Thymus (tissue), 11 donors: ENCODE data around the gene OAT. TPM values are rescaled to one million over a fixed set of nuclear protein-coding genes. Genes with fewer than 3 reads are reported as not detected.

Experiments used
- DNase-seq, 9 donors: peaks; one replicate each; pipeline ENCODE4 v3.0.0-alpha.2; 2013; ENCODE audit warnings: low spot score in 9 of 9, low read depth in 6 of 9, missing footprints in 1 of 9
- H3K27ac ChIP-seq, 2 donors: one replicate each; pipeline ENCODE4 v1.5.1; 2013; ENCODE audit warnings: control low read depth in 1 of 2, low read depth in 1 of 2, low read length in 1 of 2, mild to moderate bottlenecking in 1 of 2, moderate library complexity in 1 of 2
- H3K27me3 ChIP-seq, 2 donors: one replicate each; pipeline ENCODE4 v1.5.1; 2013; ENCODE audit warnings: low read length in 1 of 2; ENCODE audit not compliant: control insufficient read depth in 2 of 2, insufficient read depth in 1 of 2
- H3K36me3 ChIP-seq, 2 donors: one replicate each; pipeline ENCODE4 v1.5.1; 2013; ENCODE audit warnings: low read length in 1 of 2, mild to moderate bottlenecking in 1 of 2, moderate library complexity in 1 of 2; ENCODE audit not compliant: control insufficient read depth in 2 of 2, insufficient read depth in 2 of 2
- H3K4me1 ChIP-seq, 2 donors: one replicate each; pipeline ENCODE4 v1.5.1; 2013; ENCODE audit warnings: low read length in 2 of 2; ENCODE audit not compliant: control insufficient read depth in 2 of 2, insufficient read depth in 2 of 2
- H3K4me3 ChIP-seq, 2 donors: one replicate each; pipeline ENCODE4 v1.5.1; 2013; ENCODE audit warnings: low read length in 2 of 2, control low read depth in 1 of 2, mild to moderate bottlenecking in 1 of 2
- H3K9me3 ChIP-seq, 2 donors: one replicate each; pipeline ENCODE4 v1.5.1; 2013; ENCODE audit warnings: low read length in 1 of 2, mild to moderate bottlenecking in 1 of 2; ENCODE audit not compliant: control insufficient read depth in 2 of 2, insufficient read depth in 1 of 2
- WGBS: extraction: QIAGEN DNeasy Blood & Tissue Kit; methylation state at CpG from one replicate; pipeline ENCODE4 v1.1.7; 2013; 5-methylcytosine and 5-hydroxymethylcytosine counted together
- polyA plus RNA-seq: library from polyadenylated mRNA; stranded (reverse); fragments of 200-250 nt; gene quantifications from one replicate; pipeline ENCODE4 v1.2.3, GENCODE V29; 2013
- total RNA-seq: library from RNA; stranded (reverse); fragments of 120-200 nt; gene quantifications from one replicate; pipeline ENCODE4 v1.2.4, GENCODE V29; 2013
- donor health status: healthy.

OAT gene
- total and polyA plus RNA-seq, 2 donors = 41.4 to 50.9 TPM

DNA sequence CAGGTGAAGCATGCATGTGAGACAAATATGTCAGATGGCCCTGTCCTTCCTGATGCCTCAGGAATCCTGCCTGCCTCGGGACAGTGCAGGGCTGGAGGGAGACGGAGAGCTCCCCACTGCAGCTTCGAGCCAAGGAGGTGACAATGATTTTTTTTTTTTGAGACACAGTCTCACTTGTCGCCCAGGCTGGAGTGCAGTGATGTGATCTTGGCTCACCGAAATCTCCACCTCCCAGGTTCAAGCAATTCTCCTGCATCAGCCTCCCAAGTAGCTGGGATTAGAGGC is 68.8 kb downstream of the OAT start:
- Histone ChIP-seq H3K27ac (no peak overlapping the region), H3K4me1 (peaks cover 1 to 7% of the 10 kb centered on the region in 2 donors), H3K27me3 (no peaks in the 10 kb centered on the region), H3K4me3 (no peak overlapping the region), H3K36me3 (no peaks in the 10 kb centered on the region), H3K9me3 (peaks cover 1 to 4% of the 10 kb centered on the region in 2 donors)
- WGBS = 94% methylated on average over 5 of the region's 5 CpGs
- DNase-seq = no peak

DNA sequence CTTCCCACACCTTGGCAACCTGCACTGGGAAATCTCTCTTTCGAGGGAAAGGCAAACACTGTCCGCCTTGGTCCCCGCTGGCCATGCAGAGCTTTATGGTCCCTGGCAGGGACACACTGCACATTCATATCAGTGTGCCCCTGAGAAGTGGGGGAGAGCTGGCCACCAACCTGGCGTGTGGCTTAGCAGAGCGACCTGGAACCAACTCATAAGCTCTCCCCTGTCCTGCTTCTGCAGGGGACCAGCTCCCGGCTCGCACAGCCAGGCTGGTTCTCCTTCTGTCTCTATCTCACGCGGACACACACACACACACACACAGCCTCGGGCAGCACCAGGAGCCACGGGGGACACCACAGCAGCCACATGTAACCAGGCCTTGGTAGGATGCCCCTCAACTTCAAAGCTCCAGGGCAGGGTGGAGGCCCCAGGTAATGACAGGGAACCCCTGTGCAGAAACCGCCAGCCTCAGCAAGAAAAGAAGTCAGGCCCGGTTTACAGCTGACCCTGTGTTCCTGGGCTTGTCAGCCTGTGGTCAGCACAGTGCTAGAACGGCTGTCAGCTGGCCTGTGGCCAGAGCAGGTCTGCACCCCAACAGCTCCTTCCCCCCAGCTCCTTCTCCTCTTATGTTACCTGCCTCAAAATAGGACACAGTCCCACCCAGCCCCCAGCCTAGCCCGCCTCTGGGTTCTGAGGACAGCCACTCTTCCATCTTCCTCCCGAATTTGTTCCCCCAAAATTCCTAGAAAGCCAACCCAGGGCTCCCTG is 69.3 kb downstream of the OAT start:
- WGBS = 95% methylated on average over 16 of the region's 16 CpGs
- Histone ChIP-seq H3K4me1 (peaks cover 0 to 1% of the 10 kb centered on the region in 2 donors), H3K9me3 (peaks cover 0 to 1% of the 10 kb centered on the region in 2 donors), H3K4me3 (no peak overlapping the region), H3K27ac (no peak overlapping the region), H3K27me3 (no peaks in the 10 kb centered on the region), H3K36me3 (no peaks in the 10 kb centered on the region)
- DNase-seq = no peak

DNA sequence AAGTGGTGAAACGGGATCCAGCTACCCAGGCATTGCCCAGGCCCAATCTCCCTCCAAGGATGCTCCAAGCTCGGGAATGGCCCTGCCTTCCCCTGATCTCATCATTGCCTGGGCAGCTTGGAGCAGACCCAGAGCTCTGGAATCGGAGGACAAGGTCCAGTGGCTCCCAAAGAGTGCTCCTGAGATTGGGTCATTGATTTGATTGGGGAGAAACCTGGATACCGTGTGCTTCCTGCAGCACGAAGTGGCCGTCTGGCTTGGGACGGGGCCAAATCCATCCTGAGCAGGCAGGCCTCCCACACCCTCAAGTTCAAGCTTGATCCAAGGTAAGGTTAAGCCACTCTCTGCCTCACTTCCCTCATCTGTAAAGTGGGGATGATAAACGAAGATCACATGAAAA is 69.9 kb downstream of the OAT start:
- H3K9me3 ChIP-seq = peaks cover 0 to 1% of the 10 kb centered on the region in 2 donors
- no peak for DNase-seq
- no peaks in the 10 kb centered on the region for H3K36me3 ChIP-seq
- H3K27me3 ChIP-seq = no peaks in the 10 kb centered on the region
- 94% methylated on average over 8 of the region's 8 CpGs for WGBS
- H3K4me1 ChIP-seq = no peaks in the 10 kb centered on the region
- no peak overlapping the region for H3K27ac ChIP-seq
- H3K4me3 ChIP-seq = no peak overlapping the region

DNA sequence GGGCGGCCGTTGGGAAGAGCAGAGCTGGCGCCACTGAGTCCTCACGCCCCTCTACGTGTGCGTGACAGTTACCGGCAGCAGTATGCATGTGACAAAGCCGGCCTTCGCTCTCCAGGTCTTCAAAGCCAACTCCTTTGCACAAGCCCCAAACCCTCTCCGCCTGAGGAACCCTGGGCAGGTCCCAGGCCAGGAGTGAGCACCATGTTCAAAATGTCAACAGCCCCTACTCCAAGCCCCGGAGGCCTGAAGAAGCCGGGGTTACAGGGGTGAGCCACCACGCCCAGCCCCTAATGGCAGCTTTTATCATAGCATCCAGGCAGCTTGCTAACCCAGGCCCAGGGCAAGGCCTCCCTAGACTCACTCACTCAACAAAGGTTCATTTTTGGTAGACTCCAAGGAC is 70.8 kb downstream of the OAT start:
- peaks cover 0 to 1% of the 10 kb centered on the region in 2 donors for H3K9me3 ChIP-seq
- H3K4me3 ChIP-seq = no peak overlapping the region
- H3K27ac ChIP-seq = no peak overlapping the region
- DNase-seq = no peak
- 96% methylated on average over 13 of the region's 13 CpGs for WGBS
- no peaks in the 10 kb centered on the region for H3K4me1 ChIP-seq
- H3K36me3 ChIP-seq = no peaks in the 10 kb centered on the region
- H3K27me3 ChIP-seq = no peaks in the 10 kb centered on the region

Other genes starting within 250 kb of the OAT start
- 0.05 TPM for gene NKX1-2, start 31.1 kb upstream of the OAT start, total RNA-seq
- gene NKX1-2, start 31.1 kb upstream of the OAT start, polyA plus RNA-seq = 0.05 TPM
- gene LHPP, start 42.9 kb upstream of the OAT start, total RNA-seq = 6.3 TPM
- gene LHPP, start 42.9 kb upstream of the OAT start, polyA plus RNA-seq = 13.5 TPM